Spinal cord (tissue), 10 donors: Measurements from ENCODE around the gene LENG1. TPM values are rescaled to one million over a fixed set of nuclear protein-coding genes. Genes with fewer than 3 reads are reported as not detected.

Experiments
- DNase-seq, 6 donors: peaks; one replicate each; pipeline versions ENCODE4 v3.0.0 to v3.0.0-alpha.2; 2013 to 2015; ENCODE audit warnings: low spot score in 6 of 6, low read depth in 4 of 6
- H3K27ac ChIP-seq: one replicate; pipeline ENCODE4 v1.5.1; 2013; ENCODE audit warnings: low read depth, low read length, control low read depth
- H3K27me3 ChIP-seq: one replicate; pipeline ENCODE4 v1.6.1; 2013; ENCODE audit warnings: low read length; ENCODE audit not compliant: control insufficient read depth, insufficient read depth
- H3K36me3 ChIP-seq: one replicate; pipeline ENCODE4 v1.6.1; 2013; ENCODE audit warnings: low read length; ENCODE audit not compliant: control insufficient read depth, insufficient read depth
- H3K4me1 ChIP-seq: one replicate; pipeline ENCODE4 v1.6.1; 2013; ENCODE audit warnings: low read length; ENCODE audit not compliant: control insufficient read depth, insufficient read depth
- H3K4me3 ChIP-seq: one replicate; pipeline ENCODE4 v1.5.1; 2013; ENCODE audit warnings: low read depth, low read length, control low read depth
- H3K9me3 ChIP-seq: one replicate; pipeline ENCODE4 v1.6.1; 2013; ENCODE audit warnings: low read length; ENCODE audit not compliant: control insufficient read depth, insufficient read depth
- WGBS: methylation state at CpG from one replicate; pipeline ENCODE4 v1.1.5; 2013; ENCODE audit warnings: missing lambda C conversion rate; ENCODE audit not compliant: insufficient coverage; 5-methylcytosine and 5-hydroxymethylcytosine counted together
- polyA plus RNA-seq, 2 donors: library from polyadenylated mRNA; unstranded; fragments of 120-200 nt; gene quantifications; one replicate each; pipeline ENCODE4 v1.2.1, GENCODE V29; 2013; ENCODE audit not compliant: insufficient read length in 2 of 2
- total RNA-seq, 2 donors: library from RNA; depleted of rRNA in 1 of 2; stranded (reverse); fragments of 120-200 nt in 1 of 2; fragments of >200 nt in 1 of 2; gene quantifications; one replicate each; pipeline versions ENCODE4 v1.2.3 to v1.2.4, GENCODE V29; 2013 to 2014
- donor health status: healthy.

The LENG1 gene
- total and polyA plus RNA-seq, 4 donors, result 3.7 to 13.3 (median 11.8) TPM

GRCh38 chr19:54169149-54169740, 9.7 kb upstream of the LENG1 start:
- H3K27ac ChIP-seq, result no peak overlapping the region
- 93% methylated on average over 12 of the region's 21 CpGs for WGBS
- H3K4me1 ChIP-seq, result peaks cover 11% of the 10 kb centered on the region
- no peak for DNase-seq
- no peaks in the 10 kb centered on the region for H3K9me3 ChIP-seq
- peaks cover 11% of the 10 kb centered on the region for H3K27me3 ChIP-seq
- peaks cover 10% of the 10 kb centered on the region for H3K36me3 ChIP-seq
- no peak overlapping the region for H3K4me3 ChIP-seq

GRCh38 chr19:54168174-54168917, 8.8 kb upstream of the LENG1 start:
- Histone ChIP-seq H3K27ac (no peak overlapping the region), H3K9me3 (no peaks in the 10 kb centered on the region), H3K4me1 (peaks cover 11% of the 10 kb centered on the region), H3K27me3 (peaks cover 13% of the 10 kb centered on the region), H3K36me3 (peaks cover 4% of the 10 kb centered on the region), H3K4me3 (no peak overlapping the region)
- WGBS, result 32% methylated on average over 22 of the region's 25 CpGs
- peak in 3 of 6 donors; percentile 79 to 94 (median 94) for DNase-seq

- Histone ChIP-seq H3K36me3 (no peaks in the 10 kb centered on the region), H3K27ac (no peak overlapping the region), H3K4me3 (no peak overlapping the region), H3K9me3 (no peaks in the 10 kb centered on the region), H3K4me1 (peaks cover 38% of the 10 kb centered on the region), H3K27me3 (peaks cover 13% of the 10 kb centered on the region)
- 91% methylated on average over 25 of the region's 25 CpGs for WGBS
- DNase-seq, result no peak
These were observed 5.7 kb upstream of the LENG1 start for GRCh38 chr19:54165222-54165621.

- 9% methylated on average over 34 of the region's 37 CpGs for WGBS
- Histone ChIP-seq H3K4me3 (no peak overlapping the region), H3K27ac (no peak overlapping the region), H3K4me1 (peaks cover 40% of the 10 kb centered on the region), H3K36me3 (no peaks in the 10 kb centered on the region), H3K27me3 (peaks cover 13% of the 10 kb centered on the region), H3K9me3 (no peaks in the 10 kb centered on the region)
- DNase-seq, result no peak
These were observed 5.0 kb upstream of the LENG1 start for GRCh38 chr19:54164369-54165068.

GRCh38 chr19:54162884-54163283, 3.4 kb upstream of the LENG1 start:
- H3K27me3 ChIP-seq, result peaks cover 13% of the 10 kb centered on the region
- no peaks in the 10 kb centered on the region for H3K9me3 ChIP-seq
- H3K4me3 ChIP-seq, result peak overlapping the region; percentile 33
- H3K27ac ChIP-seq, result no peak overlapping the region
- peaks cover 46% of the 10 kb centered on the region for H3K4me1 ChIP-seq
- 77% methylated on average over 10 of the region's 14 CpGs for WGBS
- peaks cover 5% of the 10 kb centered on the region for H3K36me3 ChIP-seq
- no peak for DNase-seq

GRCh38 chr19:54162241-54162805, 2.8 kb upstream of the LENG1 start:
- H3K4me1 ChIP-seq, result peaks cover 46% of the 10 kb centered on the region
- peak in 2 of 6 donors; percentile 37 to 62 for DNase-seq

GRCh38 chr19:54160854-54161253, 1.3 kb upstream of the LENG1 start:
- Histone ChIP-seq H3K4me1 (peaks cover 46% of the 10 kb centered on the region), H3K4me3 (peak overlapping the region; percentile 53), H3K27me3 (peaks cover 13% of the 10 kb centered on the region), H3K27ac (peak overlapping the region; percentile 88), H3K9me3 (no peaks in the 10 kb centered on the region), H3K36me3 (peaks cover 25% of the 10 kb centered on the region)
- WGBS, result 47% methylated on average over 13 of the region's 13 CpGs
- no peak for DNase-seq

More at GRCh38 chr19:54162241-54162805, 2.8 kb upstream of the LENG1 start:
- no peak overlapping the region for H3K27ac ChIP-seq
- peaks cover 13% of the 10 kb centered on the region for H3K27me3 ChIP-seq
- no peaks in the 10 kb centered on the region for H3K9me3 ChIP-seq
- H3K4me3 ChIP-seq, result peak overlapping the region; percentile 33
- 2% methylated on average over 26 of the region's 35 CpGs for WGBS
- peaks cover 11% of the 10 kb centered on the region for H3K36me3 ChIP-seq

- no peaks in the 10 kb centered on the region for H3K9me3 ChIP-seq
- H3K27ac ChIP-seq, result peak overlapping the region; percentile 88
- no peak for DNase-seq
- peaks cover 31% of the 10 kb centered on the region for H3K36me3 ChIP-seq
- peaks cover 12% of the 10 kb centered on the region for H3K27me3 ChIP-seq
- peak overlapping the region; percentile 53 for H3K4me3 ChIP-seq
- peaks cover 46% of the 10 kb centered on the region for H3K4me1 ChIP-seq
- WGBS, result under 1% methylated on average over 27 of the region's 28 CpGs
These were observed 776 bp upstream of the LENG1 start for GRCh38 chr19:54160182-54160811.

- Histone ChIP-seq H3K4me3 (peak overlapping the region; percentile 72), H3K27ac (peak overlapping the region; percentile 96), H3K4me1 (peaks cover 40% of the 10 kb centered on the region), H3K9me3 (no peaks in the 10 kb centered on the region), H3K27me3 (no peaks in the 10 kb centered on the region), H3K36me3 (peaks cover 43% of the 10 kb centered on the region)
- no peak for DNase-seq
- 4% methylated on average over 11 of the region's 19 CpGs for WGBS
These were observed 639 bp downstream of the LENG1 start for GRCh38 chr19:54158812-54159351.
